HL-60 (cell line): Measurements from ENCODE around the gene FSTL4.

Experiments used
- DNase-seq, 2 experiments: peaks; one replicate each; pipeline ENCODE4 v3.0.0-alpha.2; 2010 to 2020; ENCODE audit warnings: low read depth in 1 of 2, low spot score in 1 of 2
- H3K27ac ChIP-seq: fragments of 250-450 bp; sonication (Bioruptor Pico); replicated peaks from 2 replicates; pipeline ENCODE4 v1.5.1; 2020; ENCODE audit warnings: mild to moderate bottlenecking, moderate library complexity
- H3K27me3 ChIP-seq: fragments of 250-450 bp; sonication (Bioruptor Pico); 2 replicates; pipeline ENCODE4 v1.5.1; 2021; ENCODE audit warnings: mild to moderate bottlenecking, moderate library complexity; ENCODE audit not compliant: insufficient read depth, poor library complexity, severe bottlenecking
- H3K4me3 ChIP-seq: replicated peaks from 2 replicates; pipeline ENCODE4 v1.5.1; 2011; ENCODE audit warnings: mild to moderate bottlenecking, control low read depth, low read length; ENCODE audit not compliant: insufficient read depth
- CTCF ChIP-seq: IDR thresholded peaks from one replicate; pipeline ENCODE4 v1.5.1; 2011; ENCODE audit warnings: low read length, control low read depth, inconsistent platforms; ENCODE audit not compliant: insufficient read depth
- GABPA ChIP-seq: IDR thresholded peaks from 2 replicates; pipeline ENCODE4 v1.6.1; 2012; ENCODE audit warnings: low read depth
- POLR2AphosphoS5 ChIP-seq: IDR thresholded peaks from 2 replicates; pipeline ENCODE4 v1.6.1; 2012; ENCODE audit warnings: low read depth
- REST ChIP-seq: IDR thresholded peaks from 2 replicates; pipeline ENCODE4 v1.6.1; 2012; ENCODE audit warnings: low read depth; ENCODE audit not compliant: insufficient replicate concordance
- SPI1 ChIP-seq: IDR thresholded peaks from 2 replicates; pipeline ENCODE4 v1.6.1; 2012; ENCODE audit warnings: low read depth, mild to moderate bottlenecking, borderline replicate concordance

The FSTL4 gene

GRCh38 chr5:133242221-133242835 is 370.0 kb downstream of the FSTL4 start:
- H3K27me3 ChIP-seq = no peaks in the 10 kb centered on the region
- no peak overlapping the region for H3K27ac ChIP-seq
- no peak for DNase-seq
- TF ChIP-seq REST (no peak), POLR2AphosphoS5 (no peak), GABPA (no peak), CTCF (no peak), SPI1 (no peak)
- no peak overlapping the region for H3K4me3 ChIP-seq

- DNase-seq = peak in 1 of 2 experiments; percentile 61
- Histone ChIP-seq H3K27ac (peak overlapping the region; percentile 28), H3K27me3 (no peaks in the 10 kb centered on the region), H3K4me3 (no peak overlapping the region)
- TF ChIP-seq SPI1 (peak; percentile 29; the same call in 1 of the 2 replicates), POLR2AphosphoS5 (no peak)
Observed at GRCh38 chr5:133241179-133242092, 370.9 kb downstream of the FSTL4 start.

- peak; percentile 66 to 69 for DNase-seq
- TF ChIP-seq POLR2AphosphoS5 (no peak), REST (no peak), CTCF (no peak), SPI1 (no peak), GABPA (no peak)
- peak overlapping the region; percentile 15; the same call in 1 of the 2 replicates for H3K27ac ChIP-seq
- H3K27me3 ChIP-seq = no peaks in the 10 kb centered on the region
- H3K4me3 ChIP-seq = no peak overlapping the region
Observed at GRCh38 chr5:133240425-133241091, 371.8 kb downstream of the FSTL4 start.

- H3K27me3 ChIP-seq = no peaks in the 10 kb centered on the region
- no peak overlapping the region for H3K27ac ChIP-seq
- TF ChIP-seq POLR2AphosphoS5 (no peak), CTCF (no peak), GABPA (no peak), SPI1 (no peak), REST (no peak)
- H3K4me3 ChIP-seq = no peak overlapping the region
- no peak for DNase-seq
Observed at GRCh38 chr5:133238426-133239205, 373.7 kb downstream of the FSTL4 start.
